Measurements from ENCODE around the gene SLC17A3.

DNA sequence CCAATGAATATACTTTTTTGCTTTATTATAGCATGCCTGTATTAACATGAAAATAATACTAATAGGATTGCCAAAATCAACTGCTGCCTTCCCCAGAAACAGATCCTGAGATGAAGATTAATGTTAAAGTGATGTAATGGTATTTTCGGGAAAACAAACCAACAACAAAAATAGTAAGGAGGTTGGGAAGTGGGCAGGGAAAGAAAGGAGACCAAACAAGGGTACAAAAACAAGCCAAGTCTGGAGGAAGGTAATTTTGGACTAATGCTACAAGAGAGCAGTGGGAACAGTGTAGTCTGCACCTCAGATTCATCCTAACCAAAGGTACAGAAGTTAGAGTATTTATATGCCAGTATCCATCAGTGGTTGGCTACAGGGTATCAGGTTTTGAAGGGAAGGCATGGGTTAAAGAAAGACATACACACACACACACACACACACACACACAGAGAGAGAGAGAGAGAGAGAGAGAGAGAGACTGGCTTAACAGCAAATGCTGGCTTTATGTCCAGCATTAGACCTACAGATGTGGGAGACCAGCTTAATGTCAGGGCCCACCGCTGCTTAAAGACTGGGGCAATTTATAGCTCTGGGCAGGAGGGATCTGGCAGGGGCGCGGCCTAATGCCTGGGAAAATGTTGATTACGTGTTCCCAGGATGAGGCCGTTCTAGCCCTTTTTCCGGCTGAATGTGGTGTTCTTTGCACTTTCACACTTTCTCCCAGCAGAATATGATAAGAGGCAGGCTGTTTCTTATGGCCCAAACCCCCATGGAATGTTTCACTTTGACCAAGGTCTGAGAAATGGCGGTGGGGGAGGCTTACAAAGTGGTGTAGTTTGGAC lies 38.4 kb downstream of the SLC17A3 start:
- TF ChIP-seq CTCF (IDR thresholded peaks at IDR 0.05; ENCODE audit: insufficient read depth, low read length, poor library complexity, severe bottlenecking) = no peak
- TF ChIP-seq EZH2phosphoT487 (conservative IDR thresholded peaks at IDR 0.05; ENCODE audit: low read length) = no peak

Data from SU-DHL-6 (cell line).